B cell (primary cell): ENCODE data around the gene GNA15. TPM values are rescaled to one million over a fixed set of nuclear protein-coding genes. Genes with fewer than 3 reads are reported as not detected.

Experiments used
- ATAC-seq: fragments of 200-7000 bp; cut with Tn5 transposase; one replicate; pipeline ENCODE4 v1.10.0; 2021; ENCODE audit warnings: low read depth, mild to moderate bottlenecking, moderate number of reproducible peaks, moderate library complexity
- CTCF ChIA-PET: fragments of 350-600 bp; sonication (Branson Sonifier 250); formaldehyde crosslinking; loops from one replicate; lab custom pipeline; 2021; ENCODE audit warnings: antibody characterized with exemption, inconsistent platforms; lab: Charles Lee
- POLR2A ChIA-PET: fragments of 350-600 bp; sonication (Branson Sonifier 250); formaldehyde crosslinking; loops from one replicate; lab custom pipeline; 2021; ENCODE audit warnings: antibody characterized with exemption; lab: Charles Lee
- DNase-seq: peaks from one replicate; pipeline ENCODE4 v3.0.0; 2013
- H2AFZ ChIP-seq: 2 replicates; pipeline ENCODE4 v1.6.1; 2012; ENCODE audit warnings: mild to moderate bottlenecking, low read depth, low read length; ENCODE audit not compliant: insufficient read depth, poor library complexity, severe bottlenecking
- H3K27ac ChIP-seq, 2 donors: 1 replicate in 1 of 2; 2 replicates in 1 of 2; pipeline ENCODE4 v1.5.1; 2012 to 2013; ENCODE audit warnings: low read length in 2 of 2, mild to moderate bottlenecking in 2 of 2, moderate library complexity in 1 of 2
- H3K27me3 ChIP-seq, 4 experiments: fragments of 200-600 bp in 1 of 4; sonication (generic) in 1 of 4; replicated peaks in 1 of 4; 1 replicate in 2 of 4; 2 replicates in 2 of 4; pipeline versions ENCODE4 v1.6.1 to v1.7.0; 2013 to 2016; ENCODE audit warnings: low read length in 3 of 4, mild to moderate bottlenecking in 2 of 4, mixed read lengths in 1 of 4, moderate library complexity in 1 of 4; ENCODE audit not compliant: insufficient read depth in 4 of 4, control insufficient read depth in 3 of 4; ENCODE audit errors: control extremely low read depth in 1 of 4
- H3K36me3 ChIP-seq, 2 experiments: replicated peaks in 1 of 2; 1 replicate in 1 of 2; 2 replicates in 1 of 2; pipeline versions ENCODE4 v1.6.1 to v1.7.1; 2013; ENCODE audit warnings: low read length in 1 of 2; ENCODE audit not compliant: insufficient read depth in 2 of 2, control insufficient read depth in 1 of 2; ENCODE audit errors: control extremely low read depth in 1 of 2, extremely low read depth in 1 of 2
- H3K4me1 ChIP-seq, 2 donors: fragments of 200-600 bp in 1 of 2; sonication (generic) in 1 of 2; 1 replicate in 1 of 2; 2 replicates in 1 of 2; pipeline versions ENCODE4 v1.5.1 to v1.6.1; 2013 to 2017; ENCODE audit warnings: low read length in 2 of 2; ENCODE audit not compliant: control insufficient read depth in 2 of 2, insufficient read depth in 2 of 2
- H3K4me2 ChIP-seq: replicated peaks from 2 replicates; pipeline ENCODE3; 2012; ENCODE audit warnings: mild to moderate bottlenecking, low read depth, low read length; ENCODE audit not compliant: poor library complexity, severe bottlenecking
- H3K4me3 ChIP-seq, 5 experiments: fragments of 200-600 bp in 1 of 5; sonication (generic) in 1 of 5; 1 replicate in 3 of 5; 2 replicates in 2 of 5; pipeline versions ENCODE4 v1.5.1 to v1.7.0; 2011 to 2016; ENCODE audit warnings: low read length in 4 of 5, mild to moderate bottlenecking in 4 of 5, low read depth in 2 of 5, control low read depth in 1 of 5, moderate library complexity in 1 of 5; ENCODE audit not compliant: insufficient read depth in 1 of 5; ENCODE audit errors: control extremely low read depth in 1 of 5, extremely low read depth in 1 of 5
- H3K79me2 ChIP-seq: fragments of 200-600 bp; sonication (generic); one replicate; pipeline ENCODE4 v1.6.0; 2016; ENCODE audit warnings: low read length; ENCODE audit not compliant: control insufficient read depth, insufficient read depth
- H3K9ac ChIP-seq: fragments of 200-600 bp; sonication (generic); 2 replicates; pipeline ENCODE4 v1.6.1; 2017; ENCODE audit warnings: mild to moderate bottlenecking, low read length, moderate library complexity
- H3K9me3 ChIP-seq, 3 donors: one replicate each; pipeline versions ENCODE4 v1.6.1 to v1.7.1; 2013; ENCODE audit warnings: low read length in 2 of 3; ENCODE audit not compliant: control insufficient read depth in 2 of 3, insufficient read depth in 1 of 3; ENCODE audit errors: control extremely low read depth in 1 of 3
- H4K20me1 ChIP-seq: 2 replicates; pipeline ENCODE4 v1.6.0; 2012; ENCODE audit warnings: mild to moderate bottlenecking, low read length; ENCODE audit not compliant: insufficient read depth, control insufficient read depth, poor library complexity, severe bottlenecking
- H3K27ac Mint-ChIP-seq: one replicate; pipeline ENCODE4 v1.8.0; 2021; ENCODE audit warnings: mixed read lengths
- H3K27me3 Mint-ChIP-seq: one replicate; pipeline ENCODE4 v1.8.0; 2021; ENCODE audit warnings: mixed read lengths
- H3K4me1 Mint-ChIP-seq: one replicate; pipeline ENCODE4 v1.8.0; 2021; ENCODE audit warnings: mixed read lengths
- H3K4me3 Mint-ChIP-seq: one replicate; pipeline ENCODE4 v1.8.0; 2021; ENCODE audit warnings: mixed read lengths
- H3K9me3 Mint-ChIP-seq: one replicate; pipeline ENCODE4 v1.8.0; 2022; ENCODE audit warnings: mixed read lengths; ENCODE audit not compliant: insufficient read depth
- CTCF ChIP-seq: fragments of 200-600 bp; IDR thresholded peaks from one replicate; pipeline ENCODE4 v1.8.0; 2022; ENCODE audit warnings: antibody characterized with exemption, mild to moderate bottlenecking
- EZH2 ChIP-seq: IDR thresholded peaks from 2 replicates; pipeline ENCODE4 v1.6.1; 2012; ENCODE audit warnings: borderline replicate concordance, low read depth, mild to moderate bottlenecking, moderate library complexity, low read length; ENCODE audit not compliant: insufficient read depth, poor library complexity, severe bottlenecking
- WGBS: methylation state at CpG from one replicate; pipeline ENCODE4 v1.1.5; 2013; ENCODE audit warnings: missing lambda C conversion rate; ENCODE audit not compliant: insufficient coverage; 5-methylcytosine and 5-hydroxymethylcytosine counted together
- intact Hi-C: fragments of 100-400 bp; cut with micrococcal nuclease; formaldehyde crosslinking; loops from one replicate; pipeline ENCODE4 v1.10.0; 2022
- polyA minus RNA-seq: library from RNA; depleted of rRNA, polyadenylated mRNA; stranded (reverse); fragments of >200 nt; gene quantifications from 2 replicates; pipeline ENCODE4 v1.2.3, GENCODE V29; 2012
- polyA plus RNA-seq: library from polyadenylated mRNA; depleted of rRNA; stranded (reverse); fragments of >200 nt; gene quantifications from 2 replicates; pipeline ENCODE4 v1.2.3, GENCODE V29; 2012
- total RNA-seq, 2 donors: library from RNA; stranded (reverse); fragments of 120-200 nt in 1 of 2; gene quantifications; 1 replicate in 1 of 2; 2 replicates in 1 of 2; pipeline versions ENCODE4 v1.2.3 to v1.2.4, GENCODE V29; 2013 to 2022

Gene GNA15
- total RNA-seq, result 0.37 TPM in 1 of 2 replicates, not detected in the other
- total RNA-seq (2013), result 1.2 TPM
- 0.52 and 1.4 TPM in 2 replicates for polyA plus RNA-seq
- 0.69 and 2.9 TPM in 2 replicates for polyA minus RNA-seq

- H3K27me3 Mint-ChIP-seq, result peaks cover 7% of the 10 kb centered on the region
- ChIA-PET POLR2A (interaction anchor here (0.7 kb wide), 1 partner anchor 41 kb away, joined by 3 read pairs; no protein-coding TSS in a partner anchor), CTCF (interaction anchor here (1.2 to 1.9 kb wide), 3 partner anchors 8 to 27 kb away, joined by 3 to 6 read pairs (median 5); no protein-coding TSS in a partner anchor)
- Histone ChIP-seq H4K20me1 (no peaks in the 10 kb centered on the region), H3K9ac (peak within 1 kb of the TSS; percentile 48), H3K4me3 (peak within 1 kb of the TSS; percentile 2 to 41 (median 20)), H3K4me2 (peak within 1 kb of the TSS; percentile 79), H2AFZ (peak within 1 kb of the TSS; percentile 54), H3K4me1 (peaks cover 36 to 37% of the 10 kb centered on the region in 2 donors), H3K27me3 (peaks cover 0 to 28% (median 12%) of the 10 kb centered on the region in 4 experiments), H3K9me3 (no peaks in the 10 kb centered on the region), H3K27ac (no peak within 1 kb of the TSS), H3K36me3 (no peaks in the 10 kb centered on the region), H3K79me2 (no peaks in the 10 kb centered on the region)
- no peaks in the 10 kb centered on the region for H3K9me3 Mint-ChIP-seq
- TF ChIP-seq CTCF, result no peak
- TF ChIP-seq EZH2, result no peak
- 2% methylated on average over 30 of the region's 40 CpGs for WGBS
- intact Hi-C loops, result no loop called here
- DNase-seq, result peak; percentile 68
- no peak within 1 kb of the TSS for H3K27ac Mint-ChIP-seq
- peak; percentile 41 for ATAC-seq
- H3K4me3 Mint-ChIP-seq, result peak within 1 kb of the TSS; percentile 29
- H3K4me1 Mint-ChIP-seq, result peaks cover 31% of the 10 kb centered on the region
These were observed at the start of gene GNA15 for GRCh38 chr19:3135961-3136683. GNA15 (plus strand) TSS chr19:3136033; CDS start chr19:3136451, 418 bp downstream.

- Mint-ChIP-seq H3K4me3 (no peak overlapping the region), H3K27me3 (no peaks in the 10 kb centered on the region), H3K9me3 (no peaks in the 10 kb centered on the region), H3K27ac (no peak overlapping the region), H3K4me1 (peaks cover 1% of the 10 kb centered on the region)
- ATAC-seq, result no peak
- ChIA-PET CTCF (interaction anchor here (1.4 to 1.6 kb wide), 2 partner anchors 14 to 20 kb away, joined by 3 to 4 read pairs; no protein-coding TSS in a partner anchor), POLR2A (interaction anchor here (0.7 kb wide), 1 partner anchor 81 kb away, joined by 5 read pairs; no protein-coding TSS in a partner anchor)
- Histone ChIP-seq H4K20me1 (no peaks in the 10 kb centered on the region), H3K4me2 (no peak overlapping the region), H3K27me3 (peaks cover 0 to 2% (median 0%) of the 10 kb centered on the region in 4 experiments), H3K9ac (no peak overlapping the region), H3K4me3 (no peak overlapping the region), H2AFZ (no peak overlapping the region), H3K36me3 (no peaks in the 10 kb centered on the region), H3K4me1 (no peaks in the 10 kb centered on the region), H3K9me3 (no peaks in the 10 kb centered on the region), H3K27ac (no peak overlapping the region), H3K79me2 (no peaks in the 10 kb centered on the region)
- DNase-seq, result no peak
- WGBS, result 80% methylated on average over 1 of the region's 10 CpGs
- no peak for TF ChIP-seq EZH2
- no peak for TF ChIP-seq CTCF
- intact Hi-C loops, result no loop called here
These were observed 48.1 kb upstream of the GNA15 start for GRCh38 chr19:3087769-3088168.
